Keratinocyte (primary cell): ENCODE data around the gene NIF3L1. TPM values are rescaled to one million over a fixed set of nuclear protein-coding genes. Genes with fewer than 3 reads are reported as not detected.
A peak's percentile ranks its signal among the peaks of the same experiment; 100 is the strongest.

Experiments
- DNase-seq: peaks from one replicate; pipeline ENCODE4 v3.0.0-alpha.2; 2011; ENCODE audit warnings: low read depth, missing footprints, low spot score
- FAIRE-seq: peaks from 2 replicates; lab custom pipeline; 2011; peaks lifted over from hg19 to GRCh38; lab: Jason Lieb, UNC
- H2AFZ ChIP-seq: 2 replicates; pipeline ENCODE4 v1.6.0; 2012; ENCODE audit warnings: low read length, control low read depth, inconsistent platforms; ENCODE audit not compliant: control insufficient read depth
- H3K27ac ChIP-seq: 2 replicates; pipeline ENCODE4 v1.5.1; 2011; ENCODE audit warnings: low read length; ENCODE audit not compliant: control insufficient read depth, insufficient read depth
- H3K27me3 ChIP-seq: 3 replicates; pipeline ENCODE4 v1.6.0; 2011; ENCODE audit warnings: low read length; ENCODE audit not compliant: control insufficient read depth, insufficient read depth; ENCODE audit errors: extremely low read depth
- H3K36me3 ChIP-seq, 2 experiments: 2 replicates in 1 of 2; 3 replicates in 1 of 2; pipeline ENCODE4 v1.5.1; 2011; ENCODE audit warnings: low read length in 2 of 2, mild to moderate bottlenecking in 1 of 2; ENCODE audit not compliant: control insufficient read depth in 2 of 2, insufficient read depth in 2 of 2; ENCODE audit errors: extremely low read depth in 1 of 2
- H3K4me1 ChIP-seq: 3 replicates; pipeline ENCODE4 v1.5.1; 2011; ENCODE audit warnings: low read length; ENCODE audit not compliant: control insufficient read depth, insufficient read depth; ENCODE audit errors: extremely low read depth
- H3K4me2 ChIP-seq: 3 replicates; pipeline ENCODE4 v1.6.0; 2011; ENCODE audit warnings: low read depth, low read length; ENCODE audit not compliant: control insufficient read depth, insufficient read depth; ENCODE audit errors: extremely low read depth
- H3K4me3 ChIP-seq, 3 experiments: fragments of 200-600 bp in 1 of 3; sonication (generic) in 1 of 3; 2 replicates in 2 of 3; 3 replicates in 1 of 3; pipeline ENCODE4 v1.5.1; 2011 to 2016; ENCODE audit warnings: low read length in 3 of 3, mild to moderate bottlenecking in 3 of 3, control low read depth in 2 of 3, inconsistent platforms in 1 of 3, low read depth in 1 of 3, mixed read lengths in 1 of 3, mixed run types in 1 of 3, moderate library complexity in 1 of 3; ENCODE audit not compliant: control insufficient read depth in 2 of 3, insufficient read depth in 2 of 3; ENCODE audit errors: extremely low read depth in 1 of 3
- H3K79me2 ChIP-seq: 2 replicates; pipeline ENCODE4 v1.6.0; 2012; ENCODE audit warnings: low read length; ENCODE audit not compliant: control insufficient read depth, insufficient read depth
- H3K9ac ChIP-seq: 3 replicates; pipeline ENCODE4 v1.6.0; 2011; ENCODE audit warnings: low read length; ENCODE audit not compliant: control insufficient read depth, insufficient read depth; ENCODE audit errors: extremely low read depth
- H3K9me1 ChIP-seq: 3 replicates; pipeline ENCODE4 v1.6.0; 2011; ENCODE audit warnings: low read length; ENCODE audit not compliant: control insufficient read depth, insufficient read depth; ENCODE audit errors: extremely low read depth
- H3K9me3 ChIP-seq: 2 replicates; pipeline ENCODE4 v1.5.1; 2012; ENCODE audit warnings: low read depth, low read length; ENCODE audit not compliant: control insufficient read depth
- H4K20me1 ChIP-seq: 3 replicates; pipeline ENCODE4 v1.6.0; 2011; ENCODE audit warnings: low read length; ENCODE audit not compliant: control insufficient read depth, insufficient read depth; ENCODE audit errors: extremely low read depth
- CTCF ChIP-seq, 3 experiments: IDR thresholded peaks in 1 of 3; conservative IDR thresholded peaks in 1 of 3; optimal IDR thresholded peaks in 1 of 3; 2 replicates in 2 of 3; 3 replicates in 1 of 3; pipeline versions ENCODE3 to v1.5.1; 2011; ENCODE audit warnings: low read length in 3 of 3, mild to moderate bottlenecking in 3 of 3, moderate library complexity in 2 of 3, control low read depth in 1 of 3, inconsistent platforms in 1 of 3; ENCODE audit not compliant: insufficient read depth in 2 of 3; ENCODE audit errors: extremely low read depth in 1 of 3
- EZH2 ChIP-seq: IDR thresholded peaks from one replicate; pipeline ENCODE4 v1.6.1; 2012; ENCODE audit warnings: inconsistent platforms, mild to moderate bottlenecking, low read length, moderate library complexity
- dilution Hi-C: fragments of 300-500 bp; cut with MboI; formaldehyde crosslinking; loops from one replicate; pipeline ENCODE4 v1.7.0; 2020; ENCODE audit warnings: low sequenced_read_pairs; ENCODE audit not compliant: extremely low pct_ligation_motif_present
- polyA plus RNA-seq, 5 experiments: library from polyadenylated mRNA; depleted of rRNA in 3 of 5; stranded (reverse) in 3 of 5; stranded (forward) in 1 of 5; unstranded in 1 of 5; fragments of >200 nt; gene quantifications; 1 replicate in 1 of 5; 2 replicates in 3 of 5; 3 replicates in 1 of 5; pipeline versions ENCODE4 v1.2.1 to v1.2.3, GENCODE V29; 2011 to 2012; ENCODE audit warnings: missing spikeins in 2 of 5, low read depth in 1 of 5, low replicate concordance in 1 of 5

The NIF3L1 gene
- polyA plus RNA-seq, 1 donor (not counting 4 experiments of a cell fraction or from before 2014, with no cell fraction given): 67.1 TPM

GRCh38 chr2:200943527-200944105 is 54.4 kb downstream of the NIF3L1 start:
- no peak for DNase-seq
- H4K20me1 ChIP-seq: no peaks in the 10 kb centered on the region
- H3K4me3 ChIP-seq: no peak overlapping the region
- no peak overlapping the region for H2AFZ ChIP-seq
- dilution Hi-C loops: no loop called here
- no peaks in the 10 kb centered on the region for H3K79me2 ChIP-seq
- H3K9me3 ChIP-seq: no peaks in the 10 kb centered on the region
- peaks cover 11% of the 10 kb centered on the region for H3K4me1 ChIP-seq
- no peak overlapping the region for H3K9ac ChIP-seq
- no peak overlapping the region for H3K4me2 ChIP-seq
- peaks cover 6 to 16% of the 10 kb centered on the region in 2 experiments for H3K36me3 ChIP-seq
- no peaks in the 10 kb centered on the region for H3K27me3 ChIP-seq
- H3K27ac ChIP-seq: no peak overlapping the region
- no peak for FAIRE-seq
- no peak for TF ChIP-seq CTCF (optimal IDR thresholded peaks at IDR 0.05 in 1 of 3, IDR thresholded peaks at IDR 0.05 in 1 of 3, conservative IDR thresholded peaks at IDR 0.05 in 1 of 3; ENCODE audit: extremely low read depth in 1 of 3, insufficient read depth in 2 of 3, low read length in 3 of 3)
- TF ChIP-seq EZH2: no peak
- H3K9me1 ChIP-seq: no peaks in the 10 kb centered on the region

- peak; percentile 65 for DNase-seq
- H3K4me1 ChIP-seq: peaks cover 11% of the 10 kb centered on the region
Observed at GRCh38 chr2:200944467-200945394, 55.6 kb downstream of the NIF3L1 start.

More at GRCh38 chr2:200944467-200945394, 55.6 kb downstream of the NIF3L1 start:
- peak; percentile 98 for FAIRE-seq
- Histone ChIP-seq H3K27me3 (no peaks in the 10 kb centered on the region), H4K20me1 (no peaks in the 10 kb centered on the region), H3K4me3 (no peak overlapping the region), H2AFZ (no peak overlapping the region), H3K9me3 (no peaks in the 10 kb centered on the region), H3K9me1 (no peaks in the 10 kb centered on the region), H3K9ac (peak overlapping the region; percentile 51), H3K36me3 (peaks cover 4 to 12% of the 10 kb centered on the region in 2 experiments), H3K79me2 (no peaks in the 10 kb centered on the region), H3K27ac (peak overlapping the region; percentile 86), H3K4me2 (peak overlapping the region; percentile 63)
- no peak for TF ChIP-seq CTCF (optimal IDR thresholded peaks at IDR 0.05 in 1 of 3, IDR thresholded peaks at IDR 0.05 in 1 of 3, conservative IDR thresholded peaks at IDR 0.05 in 1 of 3; ENCODE audit: extremely low read depth in 1 of 3, insufficient read depth in 2 of 3, low read length in 3 of 3)
- TF ChIP-seq EZH2: no peak
- dilution Hi-C loops: no loop called here
